Activated CD4-positive, alpha-beta T cell treated with anti-CD3 and anti-CD28 coated beads for 48 hours (primary cell): ENCODE measurements around the gene NRBF2.
A peak's percentile ranks its signal among the peaks of the same experiment; 100 is the strongest.
"Not testable (repeated sequence)": the region's sequence is repeated elsewhere in the genome, so short reads cannot be mapped to it uniquely, and the experiment has no call there.

ENCODE experiments used
- DNase-seq: peaks from one replicate; pipeline ENCODE4 v3.0.0-alpha.2; 2020

The NRBF2 gene

GRCh38 chr10:63133056-63133820, at the start of gene NRBF2:
TSS of gene NRBF2 (plus strand) at chr10:63133328. CDS start at chr10:63133471, 143 bp downstream.
- peak; percentile 99 for DNase-seq

GRCh38 chr10:63083406-63083805, 49.7 kb upstream of the NRBF2 start:
- DNase-seq: not testable (repeated sequence)

GRCh38 chr10:63083904-63084689, 49.0 kb upstream of the NRBF2 start:
- DNase-seq: peak; percentile 54

- no peak for DNase-seq
Observed at GRCh38 chr10:63084690-63085382, 48.3 kb upstream of the NRBF2 start.

GRCh38 chr10:63093227-63093626, 39.9 kb upstream of the NRBF2 start:
- DNase-seq: no peak

GRCh38 chr10:63094405-63094804, 38.7 kb upstream of the NRBF2 start:
- no peak for DNase-seq

- DNase-seq: no peak
Observed at GRCh38 chr10:63094881-63095280, 38.2 kb upstream of the NRBF2 start.

GRCh38 chr10:63099734-63100133, 33.4 kb upstream of the NRBF2 start:
- DNase-seq: no peak

- not testable (repeated sequence) for DNase-seq
Observed at GRCh38 chr10:63101091-63101490, 32.0 kb upstream of the NRBF2 start.

- peak; percentile 45 for DNase-seq
Observed at GRCh38 chr10:63102279-63102883, 30.7 kb upstream of the NRBF2 start.

GRCh38 chr10:63103178-63103577, 29.9 kb upstream of the NRBF2 start:
- not testable (repeated sequence) for DNase-seq

- peak; percentile 71 for DNase-seq
Observed at GRCh38 chr10:63103971-63104409, 29.1 kb upstream of the NRBF2 start.

GRCh38 chr10:63105225-63106110, 27.7 kb upstream of the NRBF2 start:
- DNase-seq: no peak

- no peak for DNase-seq
Observed at GRCh38 chr10:63106111-63106755, 26.9 kb upstream of the NRBF2 start.

GRCh38 chr10:63107943-63108437, 25.1 kb upstream of the NRBF2 start:
- no peak for DNase-seq

- DNase-seq: no peak
Observed at GRCh38 chr10:63110940-63111339, 22.2 kb upstream of the NRBF2 start.

GRCh38 chr10:63114031-63114814, 18.9 kb upstream of the NRBF2 start:
- no peak for DNase-seq

- DNase-seq: no peak
Observed at GRCh38 chr10:63115732-63116383, 17.3 kb upstream of the NRBF2 start.

GRCh38 chr10:63116452-63117072, 16.6 kb upstream of the NRBF2 start:
- no peak for DNase-seq
